Neutrophil (primary cell): ENCODE results near the gene STX11.
"Not testable (repeated sequence)": the region's sequence is repeated elsewhere in the genome, so short reads cannot be mapped to it uniquely, and the experiment has no call there.

Source experiments
- H3K27ac ChIP-seq: fragments of 200-600 bp; sonication (generic); 2 replicates; pipeline ENCODE4 v1.5.1; 2016; ENCODE audit warnings: mild to moderate bottlenecking, moderate library complexity
- H3K27me3 ChIP-seq: fragments of 200-600 bp; sonication (generic); 2 replicates; pipeline ENCODE4 v1.6.0; 2016; ENCODE audit warnings: mild to moderate bottlenecking
- H3K36me3 ChIP-seq: fragments of 200-600 bp; sonication (generic); 2 replicates; pipeline ENCODE4 v1.5.1; 2017
- H3K4me1 ChIP-seq, 2 experiments: fragments of 200-600 bp in 1 of 2; sonication (generic) in 1 of 2; 1 replicate in 1 of 2; 2 replicates in 1 of 2; pipeline versions ENCODE4 v1.5.1 to v1.6.1; 2013 to 2016; ENCODE audit warnings: low read depth in 1 of 2, low read length in 1 of 2, mild to moderate bottlenecking in 1 of 2, moderate library complexity in 1 of 2; ENCODE audit not compliant: control insufficient read depth in 1 of 2, insufficient read depth in 1 of 2
- H3K4me3 ChIP-seq, 2 experiments: fragments of 200-600 bp in 1 of 2; sonication (generic) in 1 of 2; 1 replicate in 1 of 2; 2 replicates in 1 of 2; pipeline ENCODE4 v1.5.1; 2013 to 2016; ENCODE audit warnings: low read depth in 1 of 2, low read length in 1 of 2, mild to moderate bottlenecking in 1 of 2, moderate library complexity in 1 of 2
- H3K9me3 ChIP-seq: fragments of 200-600 bp; sonication (generic); 2 replicates; pipeline ENCODE4 v1.5.1; 2016
- CTCF ChIP-seq: fragments of 200-600 bp; sonication (generic); IDR thresholded peaks from 2 replicates; pipeline ENCODE4 v1.5.1; 2016; ENCODE audit warnings: antibody characterized with exemption

STX11 gene

GRCh38 chr6:144123836-144124235, 26.5 kb upstream of the STX11 start:
- H3K27me3 ChIP-seq: no peaks in the 10 kb centered on the region
- H3K9me3 ChIP-seq: no peaks in the 10 kb centered on the region
- no peaks in the 10 kb centered on the region for H3K36me3 ChIP-seq
- no peak overlapping the region for H3K4me3 ChIP-seq
- TF ChIP-seq CTCF: no peak
- no peak overlapping the region for H3K27ac ChIP-seq
- peaks cover 0 to 3% of the 10 kb centered on the region in 2 experiments for H3K4me1 ChIP-seq

- Histone ChIP-seq H3K9me3 (no peaks in the 10 kb centered on the region), H3K4me3 (no peak overlapping the region), H3K27ac (no peak overlapping the region), H3K36me3 (no peaks in the 10 kb centered on the region), H3K27me3 (no peaks in the 10 kb centered on the region), H3K4me1 (peaks cover 16 to 19% of the 10 kb centered on the region in 2 experiments)
- no peak for TF ChIP-seq CTCF
Measured at GRCh38 chr6:144127097-144127496, 23.2 kb upstream of the STX11 start.

- no peaks in the 10 kb centered on the region for H3K27me3 ChIP-seq
- no peak for TF ChIP-seq CTCF
- peaks cover 13 to 19% of the 10 kb centered on the region in 2 experiments for H3K4me1 ChIP-seq
- peak overlapping the region; percentile 68 for H3K27ac ChIP-seq
- H3K4me3 ChIP-seq: no peak overlapping the region
- H3K9me3 ChIP-seq: no peaks in the 10 kb centered on the region
- H3K36me3 ChIP-seq: no peaks in the 10 kb centered on the region
Measured at GRCh38 chr6:144129469-144129868, 20.8 kb upstream of the STX11 start.

- H3K4me1 ChIP-seq: peaks cover 13 to 19% of the 10 kb centered on the region in 2 experiments
- no peak overlapping the region for H3K4me3 ChIP-seq
- H3K9me3 ChIP-seq: no peaks in the 10 kb centered on the region
- H3K27ac ChIP-seq: no peak overlapping the region
- H3K36me3 ChIP-seq: no peaks in the 10 kb centered on the region
- TF ChIP-seq CTCF: no peak
- no peaks in the 10 kb centered on the region for H3K27me3 ChIP-seq
Measured at GRCh38 chr6:144131248-144131709, 19.0 kb upstream of the STX11 start.

GRCh38 chr6:144132167-144132690, 18.1 kb upstream of the STX11 start:
- H3K4me1 ChIP-seq: peaks cover 13 to 19% of the 10 kb centered on the region in 2 experiments
- not testable (repeated sequence) for H3K27me3 ChIP-seq, H3K27ac ChIP-seq, H3K9me3 ChIP-seq, H3K36me3 ChIP-seq, H3K4me3 ChIP-seq

GRCh38 chr6:144133225-144133821, 17.0 kb upstream of the STX11 start:
- Histone ChIP-seq H3K4me1 (peaks cover 20 to 26% of the 10 kb centered on the region in 2 experiments), H3K36me3 (no peaks in the 10 kb centered on the region), H3K27me3 (no peaks in the 10 kb centered on the region), H3K9me3 (no peaks in the 10 kb centered on the region), H3K4me3 (no peak overlapping the region), H3K27ac (no peak overlapping the region)
- TF ChIP-seq CTCF: no peak
